Adrenal gland (tissue), 12 donors: Measurements from ENCODE around the gene ID2. TPM values are rescaled to one million over a fixed set of nuclear protein-coding genes. Genes with fewer than 3 reads are reported as not detected.

Experiments
- DNase-seq, 7 donors: peaks; one replicate each; pipeline ENCODE4 v3.0.0-alpha.2; 2019 to 2020
- H3K27ac ChIP-seq, 5 donors: fragments of 200-600 bp; sonication (generic) in 4 of 5; 1 replicate in 3 of 5; 2 replicates in 2 of 5; pipeline versions ENCODE4 v1.5.1 to v1.8.0; 2016 to 2020; ENCODE audit warnings: mild to moderate bottlenecking in 1 of 5
- H3K27me3 ChIP-seq: fragments of 200-600 bp; 2 replicates; pipeline ENCODE4 v1.8.0; 2021
- H3K36me3 ChIP-seq, 2 donors: fragments of 200-600 bp; replicated peaks in 1 of 2; 1 replicate in 1 of 2; 2 replicates in 1 of 2; pipeline versions ENCODE4 v1.5.1 to v1.8.0; 2018 to 2022
- H3K4me1 ChIP-seq, 2 donors: fragments of 200-600 bp; replicated peaks in 1 of 2; 1 replicate in 1 of 2; 2 replicates in 1 of 2; pipeline versions ENCODE4 v1.5.1 to v1.8.0; 2018 to 2021
- H3K4me3 ChIP-seq, 4 donors: fragments of 200-600 bp; sonication (generic) in 3 of 4; one replicate each; pipeline ENCODE4 v1.5.1; 2016 to 2018
- H3K9me3 ChIP-seq, 3 donors: fragments of 200-600 bp; sonication (generic) in 1 of 3; replicated peaks in 1 of 3; 1 replicate in 2 of 3; 2 replicates in 1 of 3; pipeline versions ENCODE4 v1.5.1 to v1.8.0; 2016 to 2021
- POLR2A ChIP-seq, 2 donors: fragments of 450-650 bp; IDR thresholded peaks; one replicate each; pipeline ENCODE4 v1.6.1; 2017; ENCODE audit warnings: antibody characterized with exemption in 2 of 2, mild to moderate bottlenecking in 2 of 2, moderate library complexity in 1 of 2
- WGBS, 4 donors: extraction: QIAGEN DNeasy Blood & Tissue Kit in 2 of 4; methylation state at CpG; one replicate each; pipeline versions ENCODE4 v1.1.5 to v1.1.7; 2013 to 2017; 5-methylcytosine and 5-hydroxymethylcytosine counted together
- intact Hi-C, 2 donors: fragments of 100-400 bp; cut with DNase I; formaldehyde crosslinking; loops; one replicate each; pipeline versions ENCODE4 v1.14.1 to v1.15.0; 2022 to 2023
- polyA plus RNA-seq, 3 donors: library from polyadenylated mRNA; stranded (reverse); fragments of 200-250 nt in 2 of 3; fragments of 350-450 nt in 1 of 3; fragmentation: Illumina TruSeq in 1 of 3; extraction: RNeasy Lipid Tissue Mini Kit (QIAGEN cat#74804) in 1 of 3; gene quantifications; one replicate each; pipeline ENCODE4 v1.2.3, GENCODE V29; 2013 to 2014
- total RNA-seq, 9 donors: library from RNA; depleted of rRNA in 4 of 9; stranded (reverse); fragments of >200 nt in 4 of 9; fragments of 120-200 nt in 1 of 9; fragmentation: NEBNext Ultra II Directional in 1 of 9; extraction: Animal tissue kit (Norgen Biotek cat#: 25700) in 1 of 9; gene quantifications; one replicate each; pipeline versions ENCODE4 v1.1.0 to v1.2.4, GENCODE V29; 2013 to 2023
- TF ChIP-seq, protein P1 (sequence below), 6 experiments: fragments of 450-650 bp in 4 of 6; fragments of 200-600 bp in 2 of 6; sonication (generic) in 1 of 6; IDR thresholded peaks; 1 replicate in 5 of 6; 2 replicates in 1 of 6; pipeline versions ENCODE4 v1.5.1 to v1.8.0; 2016 to 2021; ENCODE audit warnings: antibody characterized with exemption in 6 of 6, mild to moderate bottlenecking in 2 of 6, moderate library complexity in 1 of 6
- donor health status: healthy with polysubstance abuse.
- donor health status: Bipolar disorder and iron deficiency.
- donor health status: DM: yes; HTN: yes; CAD: no.
- donor health status: DM: no; HTN: no; CAD: no.
- donor health status: DM: no; HTN: no; CAD: no.
- donor health status: DM: yes; HTN: yes; CAD: no.

ID2 gene
- total and polyA plus RNA-seq, 12 donors = 80.7 to 468 (median 132) TPM

DNA sequence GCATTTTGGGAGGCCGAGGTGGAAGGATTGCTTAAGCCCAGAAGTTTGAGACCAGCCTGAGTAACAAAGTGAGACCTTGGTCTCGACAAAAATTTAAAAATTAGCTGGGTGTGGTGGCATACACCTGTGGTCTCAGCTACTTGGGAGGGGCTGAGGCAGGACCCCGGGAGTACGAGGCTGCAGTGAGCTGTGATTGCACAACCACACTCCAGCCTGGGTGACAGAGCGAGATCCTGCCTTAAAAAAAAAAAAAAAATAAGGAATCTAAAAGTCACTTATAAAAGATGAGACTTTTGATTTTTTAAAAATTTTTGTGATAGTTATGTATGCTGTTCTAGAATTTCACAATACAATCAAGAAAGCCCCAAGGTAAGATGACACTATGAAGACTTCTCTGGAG, 33.1 kb downstream of the ID2 start:
- WGBS, 4 donors = 93 to 95% (median 93%) methylated on average over 5 of the region's 5 CpGs
- Histone ChIP-seq H3K4me1 (no peaks in the 10 kb centered on the region), H3K27me3 (no peaks in the 10 kb centered on the region), H3K4me3 (no peak overlapping the region), H3K36me3 (no peaks in the 10 kb centered on the region), H3K9me3 (no peaks in the 10 kb centered on the region), H3K27ac (no peak overlapping the region)
- intact Hi-C loops = no loop called here
- DNase-seq = no peak
- TF ChIP-seq, protein P1, sequence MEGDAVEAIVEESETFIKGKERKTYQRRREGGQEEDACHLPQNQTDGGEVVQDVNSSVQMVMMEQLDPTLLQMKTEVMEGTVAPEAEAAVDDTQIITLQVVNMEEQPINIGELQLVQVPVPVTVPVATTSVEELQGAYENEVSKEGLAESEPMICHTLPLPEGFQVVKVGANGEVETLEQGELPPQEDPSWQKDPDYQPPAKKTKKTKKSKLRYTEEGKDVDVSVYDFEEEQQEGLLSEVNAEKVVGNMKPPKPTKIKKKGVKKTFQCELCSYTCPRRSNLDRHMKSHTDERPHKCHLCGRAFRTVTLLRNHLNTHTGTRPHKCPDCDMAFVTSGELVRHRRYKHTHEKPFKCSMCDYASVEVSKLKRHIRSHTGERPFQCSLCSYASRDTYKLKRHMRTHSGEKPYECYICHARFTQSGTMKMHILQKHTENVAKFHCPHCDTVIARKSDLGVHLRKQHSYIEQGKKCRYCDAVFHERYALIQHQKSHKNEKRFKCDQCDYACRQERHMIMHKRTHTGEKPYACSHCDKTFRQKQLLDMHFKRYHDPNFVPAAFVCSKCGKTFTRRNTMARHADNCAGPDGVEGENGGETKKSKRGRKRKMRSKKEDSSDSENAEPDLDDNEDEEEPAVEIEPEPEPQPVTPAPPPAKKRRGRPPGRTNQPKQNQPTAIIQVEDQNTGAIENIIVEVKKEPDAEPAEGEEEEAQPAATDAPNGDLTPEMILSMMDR (IDR thresholded peaks at IDR 0.05) = no peak
- no peak for TF ChIP-seq POLR2A (IDR thresholded peaks at IDR 0.05)

DNA sequence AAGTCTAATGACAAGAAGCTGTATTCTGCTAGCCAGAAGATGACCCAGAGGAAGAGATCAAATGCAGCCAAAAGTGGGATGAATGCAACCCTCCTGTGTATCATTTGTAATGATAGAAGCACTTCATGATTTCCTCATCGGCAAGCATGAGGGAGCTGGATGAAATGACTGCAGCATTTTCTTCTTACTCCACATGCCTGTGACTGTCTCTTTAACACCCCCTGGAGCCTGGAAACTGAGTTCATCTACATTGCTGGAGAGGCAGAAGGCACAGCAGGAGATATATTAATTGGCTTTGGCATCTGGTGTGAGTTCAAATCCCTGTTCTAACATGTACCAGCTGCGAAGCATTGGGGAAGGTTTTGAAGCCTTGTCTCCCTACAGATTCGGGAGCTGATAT, 37.7 kb downstream of the ID2 start:
- Histone ChIP-seq H3K4me3 (no peak overlapping the region), H3K4me1 (no peaks in the 10 kb centered on the region), H3K36me3 (no peaks in the 10 kb centered on the region), H3K27me3 (no peaks in the 10 kb centered on the region), H3K27ac (no peak overlapping the region), H3K9me3 (no peaks in the 10 kb centered on the region)
- no peak for DNase-seq
- intact Hi-C loops = no loop called here
- whole genome bisulfite sequencing, 4 donors = 84 to 93% (median 90%) methylated on average over 3 of the region's 3 CpGs
- TF ChIP-seq, protein P1 (IDR thresholded peaks at IDR 0.05) = no peak
- TF ChIP-seq POLR2A (IDR thresholded peaks at IDR 0.05) = no peak

DNA sequence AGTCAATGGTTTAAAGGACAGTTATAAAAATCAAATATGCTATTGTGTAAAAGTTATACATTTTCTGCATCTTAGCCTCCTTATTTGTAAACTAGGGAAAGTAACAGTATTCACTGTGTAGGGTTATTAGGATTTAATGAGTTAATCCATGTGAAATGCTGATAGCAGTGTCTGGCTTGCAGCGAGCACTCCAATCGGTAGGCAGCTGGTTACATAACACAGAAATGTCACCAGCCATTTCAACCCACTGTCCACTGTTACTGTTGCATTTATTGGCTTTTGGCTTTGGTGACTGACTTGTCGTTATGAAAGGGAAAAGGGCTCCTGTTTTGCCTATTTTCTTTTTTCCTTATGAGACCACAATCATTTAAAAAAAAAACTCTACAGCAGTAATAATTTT, 38.9 kb downstream of the ID2 start:
- Histone ChIP-seq H3K4me3 (no peak overlapping the region), H3K27me3 (no peaks in the 10 kb centered on the region), H3K4me1 (no peaks in the 10 kb centered on the region), H3K27ac (no peak overlapping the region), H3K9me3 (no peaks in the 10 kb centered on the region), H3K36me3 (no peaks in the 10 kb centered on the region)
- TF ChIP-seq, protein P1 (IDR thresholded peaks at IDR 0.05) = no peak
- no peak for TF ChIP-seq POLR2A (IDR thresholded peaks at IDR 0.05)
- intact Hi-C loops = no loop called here
- DNase-seq = no peak
- WGBS, 4 donors = 30 to 53% (median 49%) methylated on average over 3 of the region's 3 CpGs

DNA sequence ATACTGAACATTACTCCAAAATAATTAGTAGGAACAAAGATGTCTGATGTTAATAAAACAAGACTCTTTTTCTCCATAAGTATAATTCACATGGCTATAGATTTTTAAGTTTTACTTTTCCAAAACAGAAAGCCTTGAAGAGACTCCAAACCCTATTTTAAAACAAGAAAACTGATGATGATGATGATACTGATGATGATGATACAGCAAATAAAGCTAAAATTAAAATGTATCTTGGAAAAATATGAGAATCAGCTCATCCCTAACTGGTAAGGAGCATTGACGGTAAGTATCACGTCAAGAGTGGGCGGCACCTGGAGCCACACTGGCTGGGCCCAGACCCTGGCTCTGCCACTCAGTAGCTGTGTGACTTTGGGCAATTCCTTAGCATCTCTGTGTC, 39.6 kb downstream of the ID2 start:
- WGBS, 4 donors = 89 to 94% (median 91%) methylated on average over 3 of the region's 3 CpGs
- no peak for DNase-seq
- Histone ChIP-seq H3K4me3 (no peak overlapping the region), H3K36me3 (no peaks in the 10 kb centered on the region), H3K4me1 (no peaks in the 10 kb centered on the region), H3K27ac (no peak overlapping the region), H3K27me3 (no peaks in the 10 kb centered on the region), H3K9me3 (no peaks in the 10 kb centered on the region)
- intact Hi-C loops = no loop called here
- TF ChIP-seq, protein P1 (IDR thresholded peaks at IDR 0.05) = no peak
